Caco-2 (cell line): ENCODE results near the gene FCN3. TPM values are rescaled to one million over a fixed set of nuclear protein-coding genes. Genes with fewer than 3 reads are reported as not detected.

Experiments
- BruUV-seq: library from RNA; stranded (reverse); fragments of 400-500 nt; replicated peaks from 2 replicates; lab custom pipeline; 2021; lab: Mats Ljungman, UMichigan
- CTCF ChIA-PET: fragments of 300-600 bp; sonication (Branson Sonifier 250); formaldehyde crosslinking; loops from one replicate; lab custom pipeline; 2022; ENCODE audit warnings: antibody characterized with exemption; lab: Charles Lee
- POLR2A ChIA-PET: fragments of 300-600 bp; sonication (Branson Sonifier 250); formaldehyde crosslinking; loops from one replicate; lab custom pipeline; 2022; ENCODE audit warnings: antibody characterized with exemption; lab: Charles Lee
- DNase-seq, 2 experiments: peaks; one replicate each; pipeline versions ENCODE4 v3.0.0 to v3.0.0-alpha.2; 2020 to 2022
- H3K27me3 ChIP-seq: replicated peaks from 2 replicates; pipeline ENCODE4 v1.6.0; 2011; ENCODE audit warnings: low read length; ENCODE audit not compliant: control insufficient read depth, insufficient read depth
- H3K36me3 ChIP-seq: 2 replicates; pipeline ENCODE4 v1.5.1; 2011; ENCODE audit warnings: low read length; ENCODE audit not compliant: control insufficient read depth, insufficient read depth
- H3K4me1 ChIP-seq: fragments of 250-450 bp; sonication (Bioruptor Pico); 2 replicates; pipeline ENCODE4 v1.5.1; 2020; ENCODE audit warnings: mild to moderate bottlenecking
- H3K4me3 ChIP-seq: 2 replicates; pipeline ENCODE4 v1.5.1; 2011; ENCODE audit warnings: low read depth, mild to moderate bottlenecking, control low read depth, low read length
- H3K9me3 ChIP-seq: fragments of 250-450 bp; sonication (Bioruptor Pico); 2 replicates; pipeline ENCODE4 v1.5.1; 2020; ENCODE audit warnings: mild to moderate bottlenecking, moderate library complexity
- H3K27ac Mint-ChIP-seq: one replicate; pipeline ENCODE4 v1.8.0; 2022; ENCODE audit warnings: mixed read lengths; ENCODE audit not compliant: unreplicated experiment
- H3K27me3 Mint-ChIP-seq: one replicate; pipeline ENCODE4 v1.8.0; 2022; ENCODE audit warnings: mixed read lengths; ENCODE audit not compliant: insufficient read depth, unreplicated experiment
- H3K36me3 Mint-ChIP-seq: one replicate; pipeline ENCODE4 v1.8.0; 2022; ENCODE audit warnings: mild to moderate bottlenecking, mixed read lengths; ENCODE audit not compliant: insufficient read depth, unreplicated experiment
- H3K4me1 Mint-ChIP-seq: one replicate; pipeline ENCODE4 v1.8.0; 2022; ENCODE audit warnings: low read depth, mixed read lengths; ENCODE audit not compliant: unreplicated experiment
- H3K4me3 Mint-ChIP-seq: one replicate; pipeline ENCODE4 v1.8.0; 2022; ENCODE audit warnings: mild to moderate bottlenecking, moderate library complexity, mixed read lengths; ENCODE audit not compliant: unreplicated experiment
- H3K9me3 Mint-ChIP-seq: one replicate; pipeline ENCODE4 v1.8.0; 2022; ENCODE audit warnings: mixed read lengths; ENCODE audit not compliant: unreplicated experiment
- CTCF ChIP-seq, 2 experiments: fragments of 200-600 bp in 1 of 2; IDR thresholded peaks; 1 replicate in 1 of 2; 2 replicates in 1 of 2; pipeline versions ENCODE4 v1.5.1 to v1.8.0; 2011 to 2022; ENCODE audit warnings: antibody characterized with exemption in 1 of 2, control low read depth in 1 of 2, inconsistent platforms in 1 of 2, low read depth in 1 of 2, low read length in 1 of 2, mild to moderate bottlenecking in 1 of 2, moderate library complexity in 1 of 2; ENCODE audit not compliant: insufficient read depth in 1 of 2, severe bottlenecking in 1 of 2, unreplicated experiment in 1 of 2
- intact Hi-C: fragments of 100-400 bp; cut with micrococcal nuclease; formaldehyde crosslinking; loops from one replicate; pipeline ENCODE4 v1.10.0; 2022; ENCODE audit not compliant: unreplicated experiment
- total RNA-seq: library from RNA; stranded (reverse); gene quantifications from 2 replicates; pipeline ENCODE4 v1.2.3, GENCODE V29; 2022

FCN3 gene
- total RNA-seq, 1 experiment from 2014 or later: not detected

- POLR2A ChIA-PET: no interaction called here
- intact Hi-C loops: no loop called here
- no TSS peak for BruUV-seq
These were observed 24.8 kb upstream of the FCN3 start for GRCh38 chr1:27399251-27400025.

GRCh38 chr1:27398405-27399149 lies 24.0 kb upstream of the FCN3 start:
- H3K36me3 Mint-ChIP-seq: peaks cover 28% of the 10 kb centered on the region
- intact Hi-C loops: no loop called here
- Histone ChIP-seq H3K36me3 (no peaks in the 10 kb centered on the region), H3K9me3 (no peaks in the 10 kb centered on the region), H3K4me3 (no peak overlapping the region), H3K4me1 (peaks cover 8% of the 10 kb centered on the region; the same call in 1 of the 2 replicates), H3K27me3 (no peaks in the 10 kb centered on the region)
- H3K27me3 Mint-ChIP-seq: no peaks in the 10 kb centered on the region
- H3K4me3 Mint-ChIP-seq: no peak overlapping the region
- no TSS peak for BruUV-seq
- peak overlapping the region; percentile 56 for H3K27ac Mint-ChIP-seq
- no peak for TF ChIP-seq CTCF (IDR thresholded peaks at IDR 0.05; ENCODE audit: insufficient read depth in 1 of 2, low read depth in 1 of 2, low read length in 1 of 2, severe bottlenecking in 1 of 2, unreplicated experiment in 1 of 2)
- POLR2A ChIA-PET: no interaction called here
- DNase-seq: no peak
- peaks cover 6% of the 10 kb centered on the region for H3K4me1 Mint-ChIP-seq
- CTCF ChIA-PET: interaction anchor here (0.6 to 2.0 kb wide), 5 partner anchors 32 to 208 kb away, joined by 3 to 6 read pairs (median 4); partner anchors contain the start of gene MAP3K6
- H3K9me3 Mint-ChIP-seq: no peaks in the 10 kb centered on the region

More at GRCh38 chr1:27399251-27400025, 24.8 kb upstream of the FCN3 start:
- H3K9me3 Mint-ChIP-seq: no peaks in the 10 kb centered on the region
- TF ChIP-seq CTCF (IDR thresholded peaks at IDR 0.05; ENCODE audit: insufficient read depth in 1 of 2, low read depth in 1 of 2, low read length in 1 of 2, severe bottlenecking in 1 of 2, unreplicated experiment in 1 of 2): no peak
- H3K27me3 Mint-ChIP-seq: no peaks in the 10 kb centered on the region
- H3K4me1 Mint-ChIP-seq: peaks cover 6% of the 10 kb centered on the region
- CTCF ChIA-PET: interaction anchor here (0.6 to 2.0 kb wide), 6 partner anchors 33 to 207 kb away, joined by 3 to 6 read pairs (median 4); partner anchors contain the start of gene MAP3K6
- DNase-seq: no peak
- H3K27me3 ChIP-seq: no peaks in the 10 kb centered on the region
- H3K36me3 ChIP-seq: no peaks in the 10 kb centered on the region
- no peak overlapping the region for H3K27ac Mint-ChIP-seq
- H3K4me3 ChIP-seq: no peak overlapping the region
- H3K36me3 Mint-ChIP-seq: peaks cover 28% of the 10 kb centered on the region
- H3K4me1 ChIP-seq: peaks cover 8% of the 10 kb centered on the region; the same call in 1 of the 2 replicates
- no peak overlapping the region for H3K4me3 Mint-ChIP-seq
- no peaks in the 10 kb centered on the region for H3K9me3 ChIP-seq

- H3K4me3 Mint-ChIP-seq: no peak overlapping the region
- no peaks in the 10 kb centered on the region for H3K36me3 ChIP-seq
- no peak for DNase-seq
- intact Hi-C loops: no loop called here
- H3K36me3 Mint-ChIP-seq: peaks cover 28% of the 10 kb centered on the region
- POLR2A ChIA-PET: no interaction called here
- no peaks in the 10 kb centered on the region for H3K9me3 Mint-ChIP-seq
- peaks cover 8% of the 10 kb centered on the region; the same call in 1 of the 2 replicates for H3K4me1 ChIP-seq
- H3K27ac Mint-ChIP-seq: peak overlapping the region; percentile 56
- H3K27me3 ChIP-seq: no peaks in the 10 kb centered on the region
- H3K4me1 Mint-ChIP-seq: peaks cover 6% of the 10 kb centered on the region
- no peaks in the 10 kb centered on the region for H3K9me3 ChIP-seq
- BruUV-seq: no TSS peak
- CTCF ChIA-PET: interaction anchor here (1.0 to 2.0 kb wide), 4 partner anchors 31 to 159 kb away, joined by 4 to 5 read pairs (median 4); partner anchors contain the start of gene MAP3K6
- no peaks in the 10 kb centered on the region for H3K27me3 Mint-ChIP-seq
- no peak overlapping the region for H3K4me3 ChIP-seq
- TF ChIP-seq CTCF (IDR thresholded peaks at IDR 0.05; ENCODE audit: insufficient read depth in 1 of 2, low read depth in 1 of 2, low read length in 1 of 2, severe bottlenecking in 1 of 2, unreplicated experiment in 1 of 2): no peak
These were observed 23.1 kb upstream of the FCN3 start for GRCh38 chr1:27397749-27398148.
